Upper lobe of left lung (tissue), 4 donors: ENCODE data around the gene SCGB3A1.

Experiments
- POLR2A ChIP-seq, 4 donors: fragments of 450-650 bp; IDR thresholded peaks; one replicate each; pipeline ENCODE4 v1.5.1; 2016 to 2017; ENCODE audit warnings: antibody characterized with exemption in 4 of 4, mild to moderate bottlenecking in 2 of 4
- POLR2AphosphoS5 ChIP-seq, 2 donors: sonication (generic); formaldehyde crosslinking; IDR thresholded peaks; one replicate each; pipeline ENCODE4 v1.5.1; 2017; ENCODE audit warnings: antibody characterized with exemption in 2 of 2
- TF ChIP-seq, protein P1 (sequence below), 6 experiments: fragments of 450-650 bp in 4 of 6; fragments of 200-600 bp in 2 of 6; sonication (generic) in 2 of 6; IDR thresholded peaks; one replicate each; pipeline ENCODE4 v1.5.1; 2016 to 2019; ENCODE audit warnings: antibody characterized with exemption in 6 of 6

DNA sequence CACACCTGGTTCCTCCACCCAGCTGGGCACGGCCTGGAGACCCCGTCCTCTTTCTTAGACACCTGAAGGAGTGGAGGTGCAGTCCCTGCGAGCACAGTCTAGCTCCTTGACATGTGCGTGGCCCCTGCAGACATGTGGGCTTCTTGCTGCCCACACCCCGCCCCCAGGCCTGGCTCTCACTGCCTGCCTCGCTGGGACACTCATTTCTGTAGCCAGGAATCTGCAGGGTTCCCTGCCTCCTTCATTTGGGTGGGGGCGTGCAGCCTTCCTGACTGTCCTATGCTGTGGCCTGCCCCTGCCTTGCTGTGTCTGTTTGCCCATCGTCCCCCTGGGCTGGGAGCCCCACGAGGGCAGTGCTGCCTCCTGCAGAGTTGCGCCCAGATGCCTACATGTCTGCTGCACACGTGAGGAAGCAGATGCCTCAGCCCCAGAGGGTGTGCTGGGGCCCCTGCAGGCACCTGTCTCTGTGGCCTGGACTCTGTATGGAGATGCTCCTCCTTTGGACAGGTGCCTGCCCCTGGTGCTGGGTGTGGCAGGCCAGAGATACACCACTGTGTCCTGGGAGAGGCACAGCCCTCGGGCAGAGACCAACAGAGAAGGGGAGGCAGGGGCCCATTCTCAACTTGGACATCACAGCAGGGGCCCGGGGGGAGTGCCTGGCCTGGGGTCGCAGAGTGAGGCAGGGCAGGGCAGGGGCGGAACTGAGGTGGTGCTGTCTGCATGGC, 35.5 kb upstream of the SCGB3A1 start:
- no peak for TF ChIP-seq POLR2AphosphoS5 (IDR thresholded peaks at IDR 0.05)
- TF ChIP-seq POLR2A (IDR thresholded peaks at IDR 0.05): no peak
- TF ChIP-seq, protein P1, sequence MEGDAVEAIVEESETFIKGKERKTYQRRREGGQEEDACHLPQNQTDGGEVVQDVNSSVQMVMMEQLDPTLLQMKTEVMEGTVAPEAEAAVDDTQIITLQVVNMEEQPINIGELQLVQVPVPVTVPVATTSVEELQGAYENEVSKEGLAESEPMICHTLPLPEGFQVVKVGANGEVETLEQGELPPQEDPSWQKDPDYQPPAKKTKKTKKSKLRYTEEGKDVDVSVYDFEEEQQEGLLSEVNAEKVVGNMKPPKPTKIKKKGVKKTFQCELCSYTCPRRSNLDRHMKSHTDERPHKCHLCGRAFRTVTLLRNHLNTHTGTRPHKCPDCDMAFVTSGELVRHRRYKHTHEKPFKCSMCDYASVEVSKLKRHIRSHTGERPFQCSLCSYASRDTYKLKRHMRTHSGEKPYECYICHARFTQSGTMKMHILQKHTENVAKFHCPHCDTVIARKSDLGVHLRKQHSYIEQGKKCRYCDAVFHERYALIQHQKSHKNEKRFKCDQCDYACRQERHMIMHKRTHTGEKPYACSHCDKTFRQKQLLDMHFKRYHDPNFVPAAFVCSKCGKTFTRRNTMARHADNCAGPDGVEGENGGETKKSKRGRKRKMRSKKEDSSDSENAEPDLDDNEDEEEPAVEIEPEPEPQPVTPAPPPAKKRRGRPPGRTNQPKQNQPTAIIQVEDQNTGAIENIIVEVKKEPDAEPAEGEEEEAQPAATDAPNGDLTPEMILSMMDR (IDR thresholded peaks at IDR 0.05): no peak
